HG03103 (cell line): ENCODE measurements around the gene AEBP2.
"Not testable (repeated sequence)": the region's sequence is repeated elsewhere in the genome, so short reads cannot be mapped to it uniquely, and the experiment has no call there.

Experiments
- ATAC-seq: cut with Tn5 transposase; IDR thresholded peaks from one replicate; pipeline ENCODE4 v1.9.1; 2021; ENCODE audit warnings: low read depth; ENCODE audit not compliant: unreplicated experiment

AEBP2 gene

GRCh38 chr12:19451196-19451595 lies 11.9 kb downstream of the AEBP2 start:
- no peak for ATAC-seq

GRCh38 chr12:19453961-19454360 lies 14.7 kb downstream of the AEBP2 start:
- ATAC-seq = no peak

- no peak for ATAC-seq
Measured at GRCh38 chr12:19454837-19455236, 15.5 kb downstream of the AEBP2 start.

- no peak for ATAC-seq
Measured at GRCh38 chr12:19456176-19456575, 16.9 kb downstream of the AEBP2 start.

- no peak for ATAC-seq
Measured at GRCh38 chr12:19457561-19457960, 18.3 kb downstream of the AEBP2 start.

- ATAC-seq = no peak
Measured at GRCh38 chr12:19458733-19459132, 19.4 kb downstream of the AEBP2 start.

GRCh38 chr12:19461999-19462398 lies 22.7 kb downstream of the AEBP2 start:
- ATAC-seq = no peak

- ATAC-seq = no peak
Measured at GRCh38 chr12:19462406-19462805, 23.1 kb downstream of the AEBP2 start.

GRCh38 chr12:19464192-19464580 lies 24.9 kb downstream of the AEBP2 start:
- ATAC-seq = no peak

GRCh38 chr12:19465711-19466110 lies 26.4 kb downstream of the AEBP2 start:
- no peak for ATAC-seq

- ATAC-seq = no peak
Measured at GRCh38 chr12:19474147-19474546, 34.9 kb downstream of the AEBP2 start.

- not testable (repeated sequence) for ATAC-seq
Measured at GRCh38 chr12:19475884-19476505, 36.7 kb downstream of the AEBP2 start.

GRCh38 chr12:19477071-19477470 lies 37.8 kb downstream of the AEBP2 start:
- no peak for ATAC-seq

- ATAC-seq = no peak
Measured at GRCh38 chr12:19480459-19480858, 41.2 kb downstream of the AEBP2 start.

GRCh38 chr12:19482036-19482435 lies 42.7 kb downstream of the AEBP2 start:
- ATAC-seq = no peak

GRCh38 chr12:19482551-19483109 lies 43.3 kb downstream of the AEBP2 start:
- ATAC-seq = peak; percentile 83

- no peak for ATAC-seq
Measured at GRCh38 chr12:19483727-19484126, 44.4 kb downstream of the AEBP2 start.

- no peak for ATAC-seq
Measured at GRCh38 chr12:19484738-19485137, 45.4 kb downstream of the AEBP2 start.

- no peak for ATAC-seq
Measured at GRCh38 chr12:19485240-19485639, 45.9 kb downstream of the AEBP2 start.

GRCh38 chr12:19489168-19489567 lies 49.9 kb downstream of the AEBP2 start:
- ATAC-seq = no peak

GRCh38 chr12:19490908-19491307 lies 51.6 kb downstream of the AEBP2 start:
- no peak for ATAC-seq

GRCh38 chr12:19491863-19492262 lies 52.6 kb downstream of the AEBP2 start:
- ATAC-seq = no peak
